ENCODE results near the gene CPSF4L.
A peak's percentile ranks its signal among the peaks of the same experiment; 100 is the strongest.
"Not testable (repeated sequence)": the region's sequence is repeated elsewhere in the genome, so short reads cannot be mapped to it uniquely, and the experiment has no call there.

CPSF4L gene

DNA sequence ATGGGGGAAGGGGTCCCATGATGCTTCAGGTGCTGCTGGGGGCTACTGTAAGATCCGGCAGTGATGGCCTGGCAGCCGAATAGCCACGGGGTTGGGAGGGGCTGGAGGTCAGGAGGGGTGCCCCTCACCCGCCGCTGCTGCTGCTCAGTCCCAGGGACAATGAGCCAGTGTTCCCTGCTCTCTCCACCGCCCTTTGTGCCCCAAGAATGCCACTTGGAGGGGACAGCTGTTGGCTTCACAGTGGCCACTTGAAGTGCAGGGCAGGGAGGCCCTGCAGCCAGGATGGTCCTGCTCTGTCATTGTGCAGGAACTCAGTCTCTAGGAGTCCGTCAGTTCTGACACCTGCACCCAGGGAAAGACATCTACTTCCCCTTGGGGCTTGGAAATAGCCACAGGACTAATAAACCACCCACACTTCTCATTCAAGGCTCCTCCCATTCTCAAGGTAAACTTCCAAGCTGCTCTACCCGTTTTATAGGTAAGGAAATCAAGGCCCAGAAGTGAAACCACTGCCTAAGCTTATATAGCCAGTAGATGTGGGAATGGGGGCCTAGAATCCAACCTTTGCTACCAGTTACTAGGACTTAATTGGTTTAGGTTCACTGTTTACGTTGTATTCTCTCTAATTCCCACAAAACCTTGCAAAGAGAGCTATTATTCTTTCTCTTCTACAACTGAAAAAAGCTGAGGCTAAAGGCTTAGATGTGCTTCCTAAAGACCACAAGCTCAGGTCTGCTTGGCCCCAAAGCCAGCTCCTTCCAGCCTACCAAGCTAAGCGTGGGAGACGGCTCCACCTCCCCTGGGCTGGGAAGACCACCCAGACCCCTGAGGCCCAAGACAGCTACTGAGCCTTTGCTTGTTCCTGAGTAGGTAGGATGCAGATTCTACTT is 6.2 kb upstream of the CPSF4L start:
- no peak for DNase-seq

DNA sequence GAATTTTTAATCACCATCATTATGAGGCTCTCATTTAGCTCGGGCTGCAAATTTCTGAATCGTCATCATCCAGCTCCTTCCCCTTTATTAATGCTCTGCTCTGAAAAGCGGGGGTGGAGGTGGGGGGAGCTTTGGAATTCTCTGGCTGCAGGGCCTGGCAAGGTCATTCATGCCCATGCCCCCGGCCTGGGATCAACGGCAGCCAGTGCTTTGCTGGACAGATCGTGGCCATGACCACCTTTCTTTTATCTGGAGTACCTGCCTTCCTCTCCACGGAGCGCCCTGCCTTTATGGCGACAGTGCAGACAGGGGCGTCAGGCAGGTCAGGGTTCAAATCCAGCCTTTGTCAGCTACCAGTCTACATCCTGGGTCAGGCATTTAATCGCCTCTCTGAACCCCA is 5.1 kb upstream of the CPSF4L start:
- no peak for DNase-seq

DNA sequence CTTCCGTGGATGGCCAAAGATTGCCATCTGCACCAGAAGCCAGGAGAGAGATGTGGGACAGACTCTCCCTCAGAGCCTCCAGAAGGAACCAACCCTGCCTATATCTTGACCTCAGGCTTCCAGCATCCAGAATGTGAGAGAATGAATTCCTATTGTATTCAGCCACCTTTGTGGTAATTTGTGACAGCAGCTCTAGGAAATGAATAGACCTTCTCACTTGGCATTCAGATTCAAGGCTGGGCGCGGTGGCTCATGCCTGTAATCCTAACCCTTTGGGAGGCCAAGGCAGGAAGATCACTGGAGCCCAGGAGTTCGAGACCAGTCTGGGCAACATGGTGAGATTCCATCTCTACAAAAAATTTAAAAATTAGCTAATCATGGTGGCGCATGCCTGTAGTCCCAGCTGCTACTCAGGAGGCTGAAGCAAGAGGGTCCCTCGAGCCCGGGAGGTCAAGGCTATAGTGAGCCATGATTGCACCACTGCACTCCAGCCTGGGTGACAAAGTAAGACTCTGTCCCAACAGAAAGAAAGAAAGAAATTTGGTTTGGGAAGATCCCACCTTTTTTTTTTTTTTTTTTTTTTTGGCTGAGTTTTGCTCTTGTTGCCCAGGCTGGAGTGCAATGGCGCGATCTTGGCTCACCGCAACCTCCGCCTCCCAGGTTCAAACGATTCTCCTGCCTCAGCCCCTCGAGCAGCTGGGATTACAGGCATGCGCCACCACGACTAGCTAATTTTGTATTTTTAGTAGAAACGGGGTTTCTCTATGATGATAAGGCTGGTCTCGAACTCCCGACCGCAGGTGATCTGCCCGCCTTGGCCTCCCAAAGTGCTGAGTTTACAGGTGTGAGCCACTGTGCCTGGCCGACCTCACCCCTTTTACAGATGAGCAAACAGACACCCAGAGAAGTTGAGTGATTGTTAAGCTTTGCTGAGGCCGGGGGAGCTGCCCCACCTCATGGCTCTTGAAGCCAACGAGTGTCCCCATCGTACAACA is 4.3 kb upstream of the CPSF4L start:
- DNase-seq, result no peak

DNA sequence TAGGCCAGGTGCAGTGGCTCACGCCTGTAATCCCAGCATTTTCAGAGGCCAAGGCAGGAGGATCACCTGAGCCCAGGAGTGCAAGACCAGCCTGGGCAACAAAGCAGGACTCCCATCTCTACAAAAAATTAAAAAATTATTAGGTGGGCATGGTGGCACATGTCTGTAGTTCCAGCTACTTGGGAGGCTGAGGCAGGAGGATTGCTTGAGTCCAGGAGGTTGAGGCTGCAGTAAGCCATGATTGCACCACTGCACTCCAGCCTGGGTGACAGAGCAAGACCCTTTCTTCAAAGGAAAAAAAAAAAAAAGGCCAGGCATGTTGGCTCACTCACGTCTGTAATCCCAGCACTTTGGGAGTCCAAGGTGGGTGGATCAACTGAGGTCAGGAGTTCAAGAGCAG is 2.8 kb upstream of the CPSF4L start:
- not testable (repeated sequence) for DNase-seq

DNA sequence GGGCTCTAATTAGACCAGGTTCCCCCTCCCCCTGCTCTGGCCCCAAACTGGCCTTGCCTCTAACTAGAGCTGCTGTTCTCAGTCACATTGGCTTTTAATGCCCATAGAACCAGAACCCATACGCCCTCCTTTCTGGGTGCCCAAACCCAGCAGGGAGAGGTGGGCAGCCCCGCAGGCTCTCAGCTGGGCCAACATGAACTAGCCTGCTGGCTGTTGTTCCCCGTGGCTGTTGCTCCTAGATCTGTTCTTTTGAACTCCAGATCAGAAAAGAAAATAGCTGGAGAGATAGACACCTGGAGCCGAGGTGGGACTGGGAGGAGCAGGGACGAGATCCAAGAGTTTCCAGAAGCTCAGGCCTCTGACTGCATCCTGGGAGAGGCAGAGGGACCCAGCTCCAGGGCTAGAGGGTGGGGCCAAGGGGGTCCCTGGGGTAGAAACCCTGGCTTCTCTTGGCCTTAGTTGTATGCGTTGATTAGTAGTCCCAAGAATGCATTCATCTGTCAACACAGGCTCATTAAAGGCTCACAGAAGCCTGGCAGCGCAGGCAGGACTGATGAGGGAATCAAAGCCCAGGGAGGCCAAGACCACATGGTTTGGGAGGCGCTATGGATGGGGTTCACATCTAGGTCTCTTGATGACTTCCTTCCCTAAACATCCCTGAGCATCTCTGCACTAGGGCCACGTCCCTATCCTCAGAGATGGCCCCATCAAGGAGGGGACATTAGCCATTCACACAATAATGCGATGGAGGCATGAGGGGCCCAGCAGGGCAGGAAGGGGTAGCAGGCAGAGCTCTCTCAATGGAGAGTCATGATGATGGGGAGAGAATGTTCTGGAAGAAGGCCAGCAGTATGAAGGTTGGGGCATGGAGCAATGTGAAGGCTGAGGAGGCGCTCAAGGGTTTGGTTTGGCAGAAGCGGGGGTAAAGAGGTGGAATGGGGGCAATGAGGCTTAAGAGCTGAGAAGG is 1.3 kb upstream of the CPSF4L start:
- no peak for DNase-seq

DNA sequence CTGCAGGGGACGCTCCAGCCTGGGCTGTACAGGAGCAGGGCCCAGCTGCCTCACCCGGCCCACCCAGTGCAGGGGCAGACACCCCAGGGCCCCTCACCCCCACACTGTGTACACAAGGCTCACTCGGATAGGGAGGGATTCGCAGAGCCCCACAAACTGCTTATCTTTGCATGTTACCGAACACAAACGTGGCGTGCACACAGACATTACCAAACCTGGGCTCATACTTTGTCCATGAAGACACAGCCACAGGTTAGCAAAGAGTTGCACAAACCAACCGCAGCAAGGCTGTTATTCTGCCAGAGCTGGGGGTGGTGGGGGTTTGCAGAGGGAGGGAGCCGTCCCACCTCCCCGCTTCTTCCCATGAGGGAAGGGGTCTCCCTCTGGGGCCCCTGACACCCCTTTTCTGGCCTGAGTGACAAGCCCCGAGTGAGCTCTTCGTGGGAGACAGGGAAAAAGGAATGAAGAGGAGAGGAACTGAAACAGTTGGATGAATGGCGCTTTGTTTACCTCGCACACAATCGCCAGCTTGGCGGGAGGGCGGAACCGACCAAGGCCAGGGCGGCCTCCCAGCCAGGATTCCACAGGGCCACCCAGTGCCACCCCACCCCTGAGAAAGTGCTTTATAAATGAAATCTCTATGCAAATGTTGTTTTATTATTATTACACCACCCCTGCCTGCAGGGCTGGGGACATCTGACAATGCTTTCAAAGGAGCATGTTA is 434 bp upstream of the CPSF4L start:
- no peak for DNase-seq

DNA sequence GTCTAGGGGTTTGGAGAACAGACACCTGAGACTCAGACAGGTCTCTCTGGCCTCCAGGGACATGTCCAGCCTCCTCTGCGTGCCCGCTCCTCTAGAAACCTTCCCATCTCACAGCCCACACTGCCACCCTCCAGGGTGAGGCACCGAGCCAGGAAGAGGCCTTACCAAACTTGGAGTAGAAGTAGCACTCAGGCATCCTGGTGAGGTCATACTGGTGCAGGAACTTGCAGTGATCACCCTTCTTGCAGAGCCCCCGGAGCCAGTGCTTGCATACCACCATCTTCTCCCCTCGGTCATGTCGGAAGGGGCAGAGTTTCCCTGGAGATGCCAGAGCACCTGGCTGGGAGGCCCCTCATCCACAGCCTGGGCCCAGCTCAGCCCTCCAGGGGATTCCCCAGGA is 4.2 kb downstream of the CPSF4L start:
- DNase-seq, result no peak

DNA sequence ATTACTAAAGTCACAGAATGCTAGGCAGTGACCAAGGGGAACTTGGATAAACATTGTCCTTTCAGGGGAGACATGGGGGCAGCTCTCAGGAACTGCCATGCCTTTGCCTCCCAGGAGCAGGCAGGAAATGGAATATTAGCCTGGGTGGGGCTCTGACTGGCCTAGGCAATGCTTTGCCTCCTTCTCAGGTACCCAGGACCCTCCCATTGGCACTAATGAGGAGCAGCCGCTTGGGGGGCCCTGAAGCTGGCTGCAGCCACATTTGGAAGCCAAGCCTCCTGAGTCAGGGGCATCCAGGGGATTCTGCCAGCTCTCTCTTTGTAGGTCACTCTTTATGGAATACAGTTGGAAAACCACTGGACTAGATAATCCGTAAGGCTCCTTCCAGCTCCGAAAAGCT is 5.5 kb downstream of the CPSF4L start:
- DNase-seq, result no peak

DNA sequence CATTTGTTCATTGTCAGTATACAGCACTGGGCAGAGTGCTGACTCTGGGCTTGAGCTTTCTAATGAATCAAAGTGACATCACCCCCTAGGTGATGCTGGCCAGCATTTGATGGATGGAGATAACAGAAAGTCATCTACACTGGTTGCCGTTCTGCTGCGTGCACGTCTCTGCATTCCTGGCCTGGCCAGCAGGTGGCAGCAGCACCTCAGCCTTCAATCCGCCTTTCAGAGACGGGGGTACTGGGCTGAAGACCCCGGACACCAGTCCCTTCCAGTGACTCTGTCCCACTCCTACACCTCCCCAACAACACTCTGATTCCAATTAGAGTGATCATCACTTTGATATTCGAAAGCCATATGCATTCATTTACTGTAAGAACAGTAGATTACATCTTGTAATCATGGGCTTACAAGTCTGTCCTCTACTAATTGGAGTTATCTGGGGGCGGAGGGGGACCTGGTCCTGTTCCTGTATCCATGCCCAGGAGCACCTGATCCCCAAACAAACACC is 6.0 kb downstream of the CPSF4L start:
- DNase-seq, result peak; percentile 22 to 27

DNA sequence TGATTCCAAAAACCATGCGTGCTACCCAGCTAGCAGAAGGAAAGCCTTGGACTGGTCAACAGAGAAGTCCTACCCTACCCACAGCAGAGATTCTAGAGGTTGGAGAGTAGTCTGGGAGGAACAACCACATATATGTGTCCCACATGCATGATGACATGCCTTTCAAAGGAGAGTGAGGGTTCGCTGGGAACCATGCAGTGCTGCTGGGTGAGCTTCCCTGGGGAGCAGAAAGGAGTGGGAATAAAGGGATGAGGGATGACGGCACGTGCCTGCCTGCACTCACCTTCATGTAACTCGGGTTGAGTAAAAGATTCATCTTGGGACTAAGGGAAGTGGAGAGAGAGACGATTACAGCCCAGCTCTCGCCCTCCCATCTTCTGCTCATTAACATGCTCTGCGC is 9.8 kb downstream of the CPSF4L start:
- DNase-seq, result no peak

DNA sequence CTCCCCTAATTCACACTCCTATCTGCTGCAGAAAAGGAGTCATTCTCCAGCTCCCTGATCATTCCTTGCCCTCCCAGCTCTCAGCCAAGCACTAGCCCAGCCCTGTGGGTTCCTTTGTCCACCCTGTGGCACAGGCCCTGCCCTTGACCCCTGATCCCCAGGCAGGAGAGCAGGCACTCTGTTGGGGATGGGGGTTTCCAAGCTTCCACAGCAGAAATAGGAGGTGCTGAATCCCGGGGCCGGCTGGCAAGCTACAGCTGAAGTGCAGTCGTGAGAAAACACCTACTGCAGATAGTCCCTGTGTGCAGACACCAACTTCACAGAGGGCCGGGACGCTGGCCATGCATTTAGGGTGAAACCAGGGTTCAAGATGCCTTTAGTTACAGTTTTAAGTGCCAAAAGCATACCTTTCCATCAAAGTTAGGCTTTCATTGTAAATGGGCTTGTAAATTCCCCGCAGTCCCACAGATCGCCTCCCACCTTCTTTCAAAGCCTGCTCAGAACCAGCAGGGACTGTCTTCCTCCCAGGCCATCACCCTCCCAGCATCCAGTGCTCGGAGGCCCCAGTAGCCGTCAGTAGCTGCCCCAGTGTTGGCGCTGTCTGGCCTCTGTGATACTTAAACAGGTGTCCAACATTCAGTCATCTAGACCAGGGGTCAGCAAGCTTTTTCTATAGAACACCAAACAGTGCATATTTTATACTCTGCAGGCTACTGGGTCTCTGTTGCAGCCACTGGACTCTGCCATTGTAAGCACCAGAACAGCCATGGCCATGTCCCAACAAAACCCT is 10.6 kb downstream of the CPSF4L start:
- no peak for DNase-seq

DNA sequence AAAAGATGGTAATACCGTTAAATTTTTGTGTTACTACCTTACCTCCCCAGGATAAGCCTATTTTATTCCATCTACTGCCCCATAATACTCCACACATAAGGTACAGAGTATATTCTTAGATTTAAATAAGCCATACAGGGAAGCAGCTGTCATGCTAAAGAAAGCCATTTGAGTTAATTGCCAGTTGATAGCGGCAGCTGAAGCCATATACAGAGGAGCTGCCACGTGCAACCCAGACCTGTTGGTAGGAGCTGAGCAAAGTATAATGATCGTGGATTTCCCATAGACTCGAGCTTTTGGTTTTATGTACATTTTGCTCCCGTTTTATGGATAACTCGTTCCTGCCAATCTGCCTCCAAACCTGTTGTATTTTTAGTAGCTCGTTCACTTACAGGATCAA is 12.0 kb downstream of the CPSF4L start:
- DNase-seq, result no peak

DNA sequence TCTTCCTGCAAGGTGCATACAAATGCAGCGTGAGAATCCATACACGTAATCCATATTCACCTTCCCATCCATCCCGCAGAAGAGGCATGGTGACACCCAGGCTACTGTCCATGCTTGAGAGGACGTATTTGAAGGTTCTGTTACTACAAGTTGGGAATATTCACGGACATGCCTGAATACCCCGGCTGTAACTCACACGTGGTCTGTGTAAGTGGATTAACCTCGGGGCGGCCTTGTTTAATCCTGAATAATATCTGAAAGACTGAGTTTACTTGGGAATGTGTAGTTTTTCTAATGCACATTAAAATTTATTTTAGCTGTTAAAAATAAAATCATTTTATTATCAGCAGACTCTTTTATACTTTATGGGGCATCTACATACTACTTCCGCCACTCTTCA is 13.1 kb downstream of the CPSF4L start:
- DNase-seq, result no peak

DNA sequence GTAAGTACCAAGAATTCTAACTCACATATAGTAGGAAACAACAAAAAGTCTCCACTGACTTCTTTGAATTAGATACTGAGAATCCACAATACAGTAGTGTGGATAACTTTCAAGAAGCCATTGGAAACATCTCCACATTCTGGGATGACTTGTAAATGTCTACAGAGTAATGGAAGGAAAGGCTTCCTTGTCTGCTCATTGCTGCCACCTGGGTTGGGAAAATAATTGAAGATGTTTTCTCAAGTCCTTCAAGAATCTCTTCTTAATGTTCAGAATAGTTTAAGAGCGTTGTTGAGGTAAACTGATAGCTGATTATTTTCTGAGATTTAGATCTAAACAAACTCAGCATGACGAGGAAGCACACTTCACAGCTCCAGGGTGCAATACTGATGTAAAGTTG is 14.0 kb downstream of the CPSF4L start:
- DNase-seq, result no peak

DNA sequence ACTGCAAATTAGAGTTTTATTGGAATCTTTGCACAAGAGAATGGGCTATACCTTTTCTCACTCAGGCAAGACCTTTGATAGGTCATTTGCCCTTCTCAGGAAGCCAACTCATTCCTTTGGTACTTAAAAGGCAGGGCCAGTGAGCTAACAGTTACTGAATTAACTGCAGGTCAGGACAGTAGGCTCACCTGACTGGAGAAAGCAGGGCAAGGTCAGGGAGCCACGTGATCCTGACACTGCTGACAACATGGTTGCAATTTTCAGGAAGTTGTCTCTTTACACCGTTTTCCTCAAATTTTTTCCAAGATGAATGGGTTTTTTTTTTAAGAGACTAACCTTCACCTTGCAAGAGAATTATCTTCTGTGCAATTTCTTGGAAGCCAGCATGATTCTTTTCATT is 21.1 kb downstream of the CPSF4L start:
- no peak for DNase-seq

DNA sequence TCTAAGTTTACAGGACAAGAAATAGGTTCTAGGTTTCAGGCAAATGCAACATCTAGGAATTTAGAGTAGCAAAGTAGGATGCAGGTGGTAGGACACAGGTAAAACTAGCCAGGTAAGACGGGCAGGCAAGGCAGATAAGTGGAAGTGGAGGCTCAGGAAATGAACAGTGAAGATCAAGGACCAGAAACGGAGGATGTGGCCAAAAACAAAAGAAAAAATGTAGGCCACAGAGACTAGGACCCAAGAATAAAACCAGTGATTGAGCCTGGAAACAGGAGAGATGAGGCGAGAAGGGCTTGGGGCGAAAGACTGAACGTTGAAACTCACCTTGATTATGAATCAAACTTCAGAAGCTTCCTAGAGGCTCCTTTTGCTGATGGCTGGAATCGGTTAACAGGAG is 24.0 kb downstream of the CPSF4L start:
- no peak for DNase-seq

DNA sequence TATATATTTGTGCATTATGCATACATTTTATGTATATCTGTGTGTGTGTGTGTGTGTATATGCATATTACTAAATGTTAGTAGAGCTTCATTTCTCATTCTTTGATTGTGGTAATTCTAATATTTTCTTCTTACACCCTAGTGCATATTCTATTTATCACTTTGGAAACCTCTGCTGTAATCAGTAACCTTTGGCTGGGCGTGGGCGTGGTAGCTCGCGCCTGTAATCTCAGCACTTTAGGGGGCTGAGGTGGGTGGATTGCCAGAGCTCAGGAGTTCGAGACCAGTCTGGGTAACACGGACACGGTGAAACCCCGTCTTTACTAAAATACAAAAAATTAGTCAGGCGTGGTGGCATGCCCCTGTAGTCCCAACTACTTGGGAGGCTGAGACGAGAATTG is 26.9 kb downstream of the CPSF4L start:
- no peak for DNase-seq

DNA sequence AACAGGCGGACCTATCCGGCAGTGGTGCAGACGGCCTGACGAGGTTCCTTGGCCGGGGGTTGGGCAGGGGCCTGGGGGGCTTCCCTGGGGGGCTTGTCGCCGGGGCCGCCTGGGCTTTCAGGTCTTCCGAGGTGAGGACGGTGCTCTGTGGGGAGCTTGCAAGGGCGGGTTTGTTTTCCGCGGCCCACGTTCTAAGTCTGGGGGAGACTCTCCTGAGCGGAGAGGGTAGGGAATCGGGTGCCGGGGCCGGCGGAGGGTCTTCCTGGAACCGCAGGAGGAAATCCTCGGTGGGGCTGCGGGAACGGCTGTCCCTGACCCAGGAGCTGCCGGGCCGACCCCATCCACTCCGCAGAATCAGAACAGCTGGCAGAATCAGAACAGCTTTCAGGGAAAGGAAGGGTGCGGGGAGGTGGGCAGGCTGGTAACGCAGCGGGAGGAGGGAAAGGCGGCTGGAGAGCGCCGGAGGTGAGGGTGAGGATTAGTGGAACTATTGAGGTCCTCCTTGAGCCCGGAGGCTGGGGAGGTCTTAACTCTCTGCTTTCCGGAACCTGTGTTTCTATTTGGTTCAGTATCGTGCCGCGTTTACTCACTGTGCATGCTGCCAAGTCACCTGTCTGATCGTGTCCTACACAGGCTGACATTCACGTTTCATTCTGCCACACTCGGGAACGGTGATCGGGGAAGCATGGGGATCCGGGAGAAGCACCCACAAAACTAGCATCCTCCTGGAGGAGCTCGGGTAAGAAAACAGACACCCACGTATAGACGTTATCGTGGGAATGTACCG is 28.9 kb downstream of the CPSF4L start:
- DNase-seq, result no peak

DNA sequence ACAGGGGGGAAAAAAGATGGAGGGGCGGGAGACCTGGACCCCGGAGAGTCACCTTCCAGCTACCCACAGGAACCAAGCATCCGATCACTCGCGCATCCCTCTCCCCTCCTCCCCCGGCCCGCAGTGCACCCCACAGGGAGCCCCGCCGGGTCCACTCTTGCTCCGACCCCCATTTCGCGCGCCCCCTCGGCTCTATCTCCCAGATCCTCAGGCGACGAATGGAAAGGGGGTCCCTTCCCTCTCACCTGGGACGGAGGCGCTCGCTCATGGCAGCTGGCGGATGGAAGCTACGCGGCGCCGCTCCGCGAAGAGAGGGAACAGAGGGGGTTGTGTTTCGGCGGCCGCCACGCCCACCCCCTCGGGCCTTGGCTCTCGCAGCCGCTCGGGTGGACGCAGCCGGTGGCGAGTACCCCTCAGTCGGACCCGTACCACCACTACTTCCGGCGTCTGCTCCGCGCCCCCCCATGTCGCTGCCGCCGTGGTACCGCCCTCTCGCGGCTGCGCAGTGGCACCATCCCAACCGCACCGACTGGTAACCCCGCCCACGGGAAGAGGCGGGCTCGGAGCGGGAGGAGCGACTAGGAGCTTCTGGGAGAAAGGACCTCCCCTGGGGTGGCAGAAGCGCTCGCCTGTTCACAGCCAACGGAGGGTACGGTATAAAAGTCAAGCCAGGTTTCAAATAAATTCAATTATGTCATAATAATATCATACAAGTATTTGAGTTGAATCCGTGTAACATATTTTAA is 29.7 kb downstream of the CPSF4L start:
- peak; percentile 95 to 96 for DNase-seq

Data from NCI-H1930 (cell line).